Cortex of kidney (tissue), 1 donor: ENCODE measurements around the gene ACTG1.

ENCODE experiments used
- DNase-seq: peaks from one replicate; lab custom pipeline; 2025; lab: John Stamatoyannopoulos, UW

The ACTG1 gene

DNA sequence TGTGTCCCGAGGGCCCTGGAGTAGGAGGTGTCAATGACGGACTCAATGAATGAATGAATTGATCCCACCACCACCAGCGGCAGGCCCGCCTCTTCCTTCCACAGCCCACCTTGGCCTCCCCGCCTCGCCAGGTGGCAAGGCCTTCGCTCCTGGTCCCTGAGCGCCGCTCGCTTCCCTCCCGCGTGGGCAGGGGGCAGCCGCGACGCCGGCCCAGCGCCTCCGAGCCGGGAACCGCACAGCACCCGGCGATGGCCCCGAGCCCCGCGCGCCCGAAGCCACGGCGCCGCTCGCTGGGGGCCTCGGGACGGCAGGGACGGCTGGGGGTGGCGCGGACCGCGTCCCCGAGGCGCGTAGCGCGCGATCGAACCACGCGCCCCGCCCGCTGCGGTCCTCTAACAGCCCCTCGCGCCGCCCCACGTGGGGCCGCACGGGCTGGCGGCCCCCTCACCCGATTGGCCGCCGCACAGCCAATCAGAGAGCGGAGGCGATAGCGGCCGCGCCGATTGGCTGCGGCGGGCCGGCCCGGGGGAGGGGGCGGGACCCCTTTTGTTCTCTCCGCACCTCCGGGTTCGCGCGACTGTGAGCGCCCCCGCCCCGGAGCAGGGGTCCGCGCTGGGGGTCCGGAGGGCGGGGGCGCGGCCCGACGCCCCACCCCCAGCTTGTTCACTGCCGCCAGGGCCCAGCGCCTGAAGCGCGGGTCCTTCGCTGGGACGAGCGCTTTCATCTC, 31.4 kb downstream of the ACTG1 start:
- DNase-seq: no peak

DNA sequence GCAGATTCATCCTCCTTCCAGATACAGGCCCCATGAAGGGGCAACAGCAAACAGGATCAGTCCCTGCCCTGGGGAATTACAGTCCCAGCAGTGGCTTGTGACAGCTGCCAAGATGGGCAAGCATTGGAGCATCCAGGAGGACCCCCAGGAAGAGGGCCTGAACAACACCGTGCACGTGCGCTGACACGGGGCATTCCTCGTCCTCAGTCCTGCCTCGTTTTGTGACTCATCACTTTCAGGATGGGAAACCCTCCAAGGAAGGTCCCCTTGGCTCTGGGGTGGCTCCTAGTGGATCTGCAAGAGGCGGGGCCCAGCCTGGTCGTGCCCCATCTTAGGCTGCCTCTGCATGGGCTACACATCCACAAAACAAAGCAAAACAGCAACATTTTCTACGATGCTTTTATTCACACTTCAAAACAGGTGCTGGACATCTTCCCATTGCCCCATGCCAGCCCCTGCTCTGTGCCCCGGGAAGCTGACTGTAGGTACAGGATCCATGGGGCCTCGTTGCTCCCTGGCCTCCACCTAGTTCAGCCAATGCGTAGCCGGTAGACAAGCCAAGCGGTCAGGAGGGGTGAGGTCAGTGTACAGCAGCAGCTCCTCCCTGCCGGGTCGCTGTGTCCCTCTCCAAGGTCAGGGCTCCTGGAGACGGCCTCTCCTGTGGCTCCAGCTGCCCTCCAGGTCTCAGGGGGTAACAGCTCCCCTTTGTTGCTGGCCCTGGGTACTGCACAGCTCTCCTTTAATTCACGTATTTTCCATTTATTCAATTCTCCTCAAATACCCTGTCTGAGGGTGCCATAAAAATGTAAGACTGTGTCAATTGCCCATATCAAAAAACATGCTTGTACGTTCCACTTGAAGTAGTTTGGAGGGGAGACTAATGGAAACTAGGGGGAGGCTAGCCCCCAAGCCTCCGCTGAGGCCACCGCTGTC, 32.2 kb downstream of the ACTG1 start:
- DNase-seq: no peak

DNA sequence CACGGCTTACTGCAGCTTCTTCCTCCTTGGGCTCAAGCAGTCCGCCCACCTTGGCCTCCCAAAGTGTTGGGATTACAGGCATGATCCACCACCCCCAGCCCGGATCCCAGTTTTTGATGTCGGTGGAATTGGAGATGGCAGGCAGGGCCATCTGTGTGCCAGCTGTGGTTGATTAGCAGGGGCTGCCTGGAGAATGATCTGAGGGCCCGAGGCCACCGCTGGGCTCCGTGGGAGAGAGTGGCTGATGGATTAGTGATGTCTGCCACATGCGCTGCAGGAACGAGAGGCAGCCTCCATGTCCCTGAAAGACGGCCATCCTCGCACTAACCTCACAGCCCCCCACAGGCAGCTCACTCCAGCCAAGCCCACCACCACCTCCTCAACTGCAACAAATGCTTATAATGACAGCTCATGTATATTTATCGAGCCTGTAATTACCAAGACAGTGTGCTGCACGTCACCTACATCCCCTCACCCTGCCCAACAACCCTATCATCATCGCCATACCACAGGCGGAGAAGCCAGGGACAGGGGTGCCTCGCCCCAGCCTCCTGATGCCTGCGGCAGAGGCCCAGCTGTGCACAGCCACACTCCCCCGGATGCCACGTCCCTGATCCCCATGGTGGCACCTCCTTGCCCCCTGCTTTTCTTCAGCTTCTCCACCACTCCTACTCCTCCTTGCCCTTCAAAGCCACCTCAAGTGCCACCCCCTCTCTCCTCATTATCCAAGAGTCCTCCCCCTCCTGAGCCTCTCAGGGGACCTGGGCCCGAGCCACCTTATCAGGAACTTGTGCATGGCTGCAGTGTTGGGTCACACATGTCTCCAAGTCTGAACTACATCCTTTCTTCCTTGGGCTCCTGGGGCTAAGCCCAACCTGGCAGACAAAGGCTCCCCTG, 33.2 kb downstream of the ACTG1 start:
- DNase-seq: no peak

DNA sequence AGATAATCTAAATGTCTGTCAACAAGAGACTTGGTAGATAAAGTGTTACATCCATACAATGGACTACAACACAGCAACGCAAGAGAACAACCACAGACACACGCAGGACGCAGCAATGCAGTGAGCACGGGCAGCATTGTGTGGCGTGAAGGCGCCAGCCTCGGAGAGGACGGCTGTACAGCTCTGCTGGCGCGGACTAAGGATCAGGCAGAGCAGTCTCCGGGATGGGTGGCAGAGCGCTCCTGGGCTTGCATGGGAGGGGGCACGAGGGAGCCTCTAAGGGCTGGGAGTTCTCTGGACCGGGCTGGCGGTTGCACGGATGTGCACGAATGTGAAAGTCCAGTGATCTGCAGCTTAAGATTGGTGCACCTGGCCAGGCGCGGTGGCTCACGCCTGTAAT, 34.5 kb downstream of the ACTG1 start:
- DNase-seq: no peak

DNA sequence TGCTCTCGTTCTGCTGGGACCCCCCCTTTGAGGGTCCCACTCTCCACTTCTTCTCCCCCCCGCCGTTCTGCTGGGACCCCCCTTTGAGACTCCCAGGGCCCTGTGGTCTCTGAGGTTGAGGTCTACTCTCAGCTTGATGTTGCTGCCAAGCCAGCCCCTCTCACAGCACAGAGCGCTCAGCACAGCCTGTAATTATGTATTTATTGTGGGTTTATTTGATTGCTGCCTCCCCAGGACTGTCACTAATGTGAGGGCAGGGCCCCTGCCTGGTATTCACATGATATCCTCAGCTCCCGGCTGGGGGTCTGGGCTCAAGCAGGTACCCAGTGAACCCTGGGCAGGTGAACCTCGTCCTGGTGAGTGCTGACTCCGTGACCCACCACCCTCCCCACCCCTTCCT, 35.4 kb downstream of the ACTG1 start:
- no peak for DNase-seq

DNA sequence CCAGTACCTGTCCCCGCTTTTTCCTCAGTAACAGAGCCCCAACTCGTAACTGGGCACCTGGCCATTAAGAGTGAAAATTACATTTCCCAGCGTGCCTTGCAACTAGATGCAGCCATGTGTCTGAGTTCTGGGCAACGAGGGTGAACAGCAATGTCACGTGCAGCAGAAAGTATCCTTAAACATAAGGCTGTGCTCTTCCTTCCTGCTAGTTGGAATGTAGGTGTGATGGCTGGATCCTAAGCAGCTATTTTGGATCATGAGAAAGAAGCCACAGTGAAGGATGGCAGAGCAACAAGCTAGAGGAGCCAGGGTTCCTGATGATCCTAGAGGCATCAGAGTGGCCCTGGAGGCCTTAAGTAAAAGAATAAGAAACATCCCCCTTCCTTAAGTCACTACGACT, 36.0 kb downstream of the ACTG1 start:
- DNase-seq: no peak

DNA sequence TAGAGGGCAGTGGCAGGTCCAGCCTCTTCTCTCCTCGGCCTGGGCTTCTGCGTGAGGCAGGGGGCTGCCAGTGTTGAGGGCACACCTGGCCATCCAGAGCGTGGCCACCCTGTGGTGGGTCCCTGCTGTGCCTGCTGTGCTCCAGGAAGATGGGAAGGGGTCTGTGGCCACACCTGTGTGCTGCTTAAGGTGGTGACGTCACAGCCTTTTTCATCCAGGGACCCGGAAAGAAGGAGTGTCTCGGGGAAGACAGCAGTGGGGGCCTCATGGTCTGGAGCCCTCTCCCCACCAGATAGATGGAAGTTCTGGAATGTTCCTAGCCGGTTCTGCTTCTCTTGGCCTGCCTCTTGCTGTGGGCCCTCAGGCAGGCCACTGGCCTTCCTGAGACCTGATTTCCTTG, 36.5 kb downstream of the ACTG1 start:
- DNase-seq: no peak

DNA sequence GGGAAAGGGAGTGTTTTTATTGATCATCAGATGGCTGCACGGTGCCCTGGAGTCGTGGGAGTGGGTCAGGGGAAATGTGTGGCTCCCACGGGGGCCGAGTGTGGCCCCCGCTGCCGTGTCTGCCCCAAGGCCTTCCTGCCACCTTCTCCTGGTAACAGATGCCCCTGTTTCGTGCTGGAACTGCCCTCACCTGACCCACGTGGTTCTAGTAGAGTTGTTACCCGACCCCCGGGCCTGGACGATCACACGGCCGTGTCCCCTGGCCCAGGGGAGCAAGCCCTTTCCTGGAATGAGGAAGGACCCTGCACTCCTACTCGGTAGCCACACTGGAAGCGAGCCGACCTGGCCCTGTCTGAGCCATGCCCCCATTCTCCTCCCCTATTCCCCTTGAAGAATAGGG, 37.6 kb downstream of the ACTG1 start:
- DNase-seq: no peak

DNA sequence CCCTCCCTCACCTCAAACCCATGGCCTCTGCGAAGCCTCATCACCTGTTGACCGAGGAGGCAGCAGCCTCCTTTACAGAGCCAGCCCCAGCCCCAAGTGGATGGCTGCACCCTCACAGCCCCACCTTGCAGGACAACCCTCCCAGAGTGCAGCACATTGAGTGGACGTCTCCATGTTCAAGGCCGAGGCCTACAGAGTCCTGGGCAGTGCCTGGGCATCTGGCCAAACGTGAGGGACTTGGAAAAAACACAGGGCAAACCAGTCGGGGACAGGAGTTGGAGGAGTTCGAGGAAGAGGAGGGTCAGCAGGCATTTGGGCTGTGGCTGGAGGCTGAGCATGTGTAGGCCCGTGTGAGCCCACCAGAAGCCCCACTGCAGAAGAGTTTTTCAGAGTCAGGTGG, 39.6 kb downstream of the ACTG1 start:
- no peak for DNase-seq

DNA sequence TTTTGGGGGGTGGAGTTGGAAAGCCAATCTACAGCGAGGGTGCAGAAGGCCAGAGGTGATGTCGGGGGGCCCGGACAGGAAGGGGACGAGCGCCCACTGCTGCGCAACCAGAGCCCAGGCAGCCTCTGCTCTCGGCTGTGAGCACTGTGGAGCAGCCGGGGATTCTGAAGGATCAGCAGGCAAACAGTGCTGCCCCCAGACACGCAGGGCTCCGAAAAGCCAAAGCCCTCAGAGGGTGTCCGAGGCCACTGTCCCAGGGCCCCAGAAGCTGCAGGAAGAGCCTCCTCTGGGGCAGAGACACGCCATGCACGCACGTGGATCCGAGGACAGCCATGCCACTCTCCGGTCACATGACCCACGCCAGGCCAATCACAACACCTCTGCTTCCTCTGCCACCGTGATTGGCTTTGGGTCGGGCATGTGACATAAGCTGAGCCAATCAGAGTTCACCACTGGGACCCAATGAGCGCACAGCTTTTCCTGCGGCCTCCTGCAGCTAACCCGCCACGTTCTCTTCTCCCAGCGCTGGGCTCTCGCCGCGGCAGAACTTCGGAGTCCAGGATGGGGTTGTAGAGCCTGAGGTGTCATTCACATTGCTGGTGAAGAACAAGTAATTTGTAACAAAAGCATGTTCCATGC, 40.7 kb downstream of the ACTG1 start:
- DNase-seq: no peak

DNA sequence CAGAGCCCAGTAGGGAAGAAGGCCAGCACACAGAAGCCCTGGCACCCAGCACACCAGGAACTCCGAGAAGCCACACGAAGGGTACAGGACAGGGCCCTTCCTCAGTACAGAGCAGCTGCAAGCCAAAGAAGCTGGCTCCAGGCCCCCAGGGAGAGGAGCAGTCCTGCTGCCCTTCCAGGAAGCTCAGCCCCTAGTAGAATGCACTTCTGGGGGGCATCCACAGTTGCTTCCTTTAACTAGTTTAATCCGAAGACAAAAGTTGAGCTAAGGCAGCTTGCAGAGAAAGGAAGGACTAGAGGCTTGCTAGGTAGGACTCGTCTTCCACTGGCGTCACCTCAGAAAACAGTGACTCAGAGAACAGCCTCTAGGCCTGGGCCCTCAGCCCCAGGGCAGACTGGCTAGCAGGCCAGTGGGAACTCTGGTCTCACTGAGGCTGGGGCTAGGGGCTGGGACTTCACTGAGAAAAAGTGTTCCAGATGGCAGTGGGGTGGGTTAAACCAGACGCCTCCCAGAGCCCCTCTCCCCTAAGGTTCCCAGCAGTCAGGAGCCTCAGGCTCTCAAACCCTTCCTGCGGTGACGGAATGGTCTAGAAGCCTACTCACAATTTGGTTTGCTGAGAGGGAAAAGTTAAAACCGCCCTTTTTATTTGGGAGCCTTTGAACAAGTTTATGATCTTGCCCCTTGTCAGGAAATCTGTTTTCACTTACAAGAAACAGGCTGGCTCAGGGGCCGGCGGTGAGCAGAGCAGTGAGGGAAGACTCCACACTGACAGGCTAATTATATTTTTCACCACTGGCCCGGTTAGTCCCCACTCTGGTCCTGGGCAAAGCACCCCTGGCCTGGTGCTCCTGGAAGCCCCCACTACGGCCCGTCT, 41.4 kb downstream of the ACTG1 start:
- DNase-seq: no peak

DNA sequence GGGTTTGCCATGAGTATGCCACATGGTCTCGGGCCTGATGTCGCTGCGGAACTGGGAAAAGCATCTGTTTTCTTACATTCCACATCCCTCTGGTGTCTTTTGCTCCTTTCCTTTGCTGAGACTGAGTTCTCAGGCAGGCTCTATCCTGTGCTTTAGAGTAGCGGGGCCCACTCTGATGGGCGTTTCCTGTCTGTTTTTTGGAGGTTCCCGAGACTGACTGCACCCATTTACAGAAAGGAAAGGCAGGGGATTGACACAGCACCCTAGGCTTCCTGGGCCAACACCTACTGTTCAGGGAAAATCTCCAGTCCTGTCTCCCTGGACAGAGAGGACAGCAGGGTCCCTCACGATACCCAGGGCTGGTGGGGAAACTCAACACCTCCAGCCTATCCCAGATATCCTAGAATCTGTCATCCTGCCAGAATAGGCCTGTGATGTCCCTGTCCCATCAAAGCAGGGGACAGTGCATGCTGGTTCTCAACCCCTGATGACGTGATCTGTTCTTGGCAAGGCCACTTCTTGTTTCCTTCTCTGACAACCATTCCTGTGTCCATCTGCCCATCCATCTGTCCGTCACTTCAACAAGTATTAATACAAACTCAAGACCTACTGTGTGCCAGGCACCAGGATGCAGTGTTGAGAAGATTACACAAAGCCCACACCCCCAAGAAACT, 42.2 kb downstream of the ACTG1 start:
- no peak for DNase-seq

DNA sequence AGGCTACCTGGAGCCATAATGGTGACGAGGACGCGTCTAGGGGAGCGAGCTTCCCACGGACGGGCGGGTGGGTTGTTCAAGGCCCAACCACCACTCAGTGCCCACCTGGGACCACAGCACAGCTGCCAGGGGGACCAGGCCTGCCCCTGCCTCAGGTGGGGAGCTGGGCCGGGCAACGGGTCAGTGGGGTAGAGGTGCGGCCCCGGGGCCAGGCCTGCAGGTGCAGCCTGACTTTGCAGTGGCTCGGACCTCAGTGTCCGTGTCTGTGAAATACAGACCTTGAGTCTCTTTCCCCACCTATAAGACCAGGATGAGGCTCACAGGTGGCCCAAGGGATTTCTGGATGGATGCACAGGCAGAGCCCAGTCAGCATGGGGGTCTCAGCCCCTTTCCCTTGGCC, 43.3 kb downstream of the ACTG1 start:
- no peak for DNase-seq

DNA sequence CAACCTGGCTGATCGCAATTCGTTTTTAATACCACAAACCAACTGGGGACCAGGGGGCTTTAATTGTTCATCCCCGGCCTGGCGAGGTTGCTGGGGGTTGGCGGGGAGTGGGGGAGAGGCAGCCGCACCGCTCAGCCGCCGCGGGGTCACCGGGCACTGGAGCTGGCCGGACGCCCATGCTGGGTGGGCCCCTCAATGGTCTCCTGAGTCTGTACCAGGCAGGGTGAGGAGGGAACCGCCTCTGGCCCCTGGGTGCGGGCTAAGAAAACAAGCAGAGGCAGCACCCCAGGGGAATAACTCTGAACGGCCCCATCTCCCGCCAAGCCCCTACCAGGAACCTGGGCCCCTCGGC, 43.9 kb downstream of the ACTG1 start:
- DNase-seq: no peak

DNA sequence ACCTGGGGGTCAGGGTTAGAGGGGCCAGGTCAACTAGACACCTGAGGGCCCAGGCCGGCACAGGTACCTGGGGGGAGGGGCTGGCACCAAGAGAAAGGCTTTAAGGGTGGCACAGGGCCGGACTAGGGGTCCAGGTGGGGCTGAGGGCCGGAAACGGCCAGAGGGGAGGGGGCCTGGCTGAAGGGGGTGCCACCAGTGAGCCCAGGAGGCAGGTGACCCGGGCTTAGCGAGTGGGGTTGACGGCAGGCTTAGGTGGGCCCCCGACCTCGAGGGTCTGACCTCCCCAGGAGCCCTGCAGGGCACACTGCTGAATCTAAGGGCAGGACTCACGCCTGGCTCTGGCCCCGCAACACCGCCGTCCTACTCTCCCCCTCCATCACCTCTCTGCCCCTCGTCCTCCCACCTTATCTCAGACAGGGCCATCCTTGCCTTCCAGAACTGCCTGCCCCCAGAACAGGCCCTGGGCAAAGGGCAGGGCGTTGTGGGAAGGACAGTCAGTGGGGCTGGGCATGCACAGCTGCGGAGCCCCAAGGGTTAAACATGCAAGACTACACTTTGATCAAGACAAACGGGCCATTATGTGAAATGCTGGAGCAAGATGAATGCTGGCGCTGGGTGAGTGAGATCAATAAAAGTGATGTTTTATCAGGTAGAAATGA, 44.4 kb downstream of the ACTG1 start:
- no peak for DNase-seq

DNA sequence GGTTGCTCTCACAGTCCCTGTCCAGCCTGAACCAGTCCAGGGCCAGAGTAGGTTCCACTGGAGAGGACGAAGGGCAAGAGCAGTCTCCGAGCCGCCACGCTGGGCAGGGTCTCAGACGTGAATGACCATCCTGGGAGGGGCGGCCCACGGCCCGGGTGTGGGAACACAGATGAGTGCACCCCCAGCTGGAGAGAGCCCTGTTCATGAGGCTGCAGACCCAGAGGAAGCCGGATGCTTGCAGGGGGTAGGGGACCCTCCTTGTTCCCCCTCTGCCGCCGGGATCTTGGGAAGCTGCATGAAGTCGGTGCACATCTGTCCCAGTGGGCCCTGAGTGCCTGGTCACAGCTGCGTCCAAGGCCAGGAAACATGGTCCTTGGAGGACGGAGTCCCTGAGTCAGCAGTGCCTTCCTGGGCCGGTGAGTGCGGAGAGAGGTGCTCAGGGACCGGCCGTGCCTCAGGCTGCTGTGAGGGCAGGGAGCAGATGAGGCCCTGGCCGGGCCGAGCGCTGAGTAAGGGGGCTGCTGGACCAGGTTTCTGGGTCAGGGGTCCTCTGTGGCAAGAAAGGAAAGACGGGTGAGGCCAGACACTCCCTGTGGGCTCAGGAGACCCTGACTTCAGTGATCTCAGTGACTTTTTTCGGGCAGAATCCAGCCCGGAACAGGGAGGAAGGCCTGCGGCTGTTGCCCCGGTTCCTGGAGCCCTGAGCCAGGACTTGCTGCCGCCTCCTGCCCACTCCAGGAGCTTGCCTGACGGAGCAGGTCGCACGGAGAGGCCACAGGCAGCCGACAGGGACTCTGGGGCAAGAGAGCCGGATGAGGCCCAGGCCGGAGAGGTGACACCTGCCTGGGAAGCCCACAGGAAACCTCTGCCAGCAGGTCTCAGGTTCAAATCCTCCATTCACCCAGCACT, 45.8 kb downstream of the ACTG1 start:
- DNase-seq: no peak

DNA sequence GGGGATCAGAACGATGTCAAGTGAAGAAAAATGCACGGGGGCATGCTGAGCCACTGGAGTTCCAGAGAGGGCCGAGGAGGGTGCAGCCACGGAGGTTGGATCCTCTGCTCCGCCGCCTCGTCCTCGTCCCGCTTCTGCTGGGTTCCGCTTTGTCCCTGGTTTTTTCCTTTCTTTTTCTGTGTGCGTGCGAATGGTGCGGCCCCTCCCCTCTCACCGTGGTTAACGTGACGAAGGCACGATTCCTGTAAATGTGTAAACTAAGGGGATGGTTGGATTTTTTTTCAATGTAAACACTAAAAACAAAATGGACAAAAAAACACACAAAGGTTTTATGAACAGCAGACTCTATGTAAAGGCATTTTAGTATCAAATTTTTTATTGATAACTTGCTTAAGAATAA, 46.7 kb downstream of the ACTG1 start:
- no peak for DNase-seq

DNA sequence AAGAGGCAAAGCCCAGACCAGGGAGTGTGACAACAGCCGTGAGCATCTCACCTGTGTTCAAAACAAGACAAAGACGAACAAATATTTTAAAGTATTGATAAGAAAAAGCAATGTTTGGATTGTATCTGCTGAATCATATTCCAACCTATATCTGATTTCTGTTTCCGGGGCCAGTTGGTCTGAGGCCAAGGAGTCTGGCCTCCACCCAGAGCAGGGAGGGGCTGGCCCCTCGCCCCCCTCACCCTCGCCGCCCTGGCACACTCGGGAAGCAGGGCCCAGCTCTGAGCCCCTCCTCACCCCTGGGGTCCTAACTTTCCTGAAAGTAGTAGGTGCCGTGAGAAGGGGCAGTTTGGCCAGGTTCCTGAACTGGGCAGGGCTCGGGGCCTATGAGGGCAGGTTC, 48.0 kb downstream of the ACTG1 start:
- DNase-seq: no peak

DNA sequence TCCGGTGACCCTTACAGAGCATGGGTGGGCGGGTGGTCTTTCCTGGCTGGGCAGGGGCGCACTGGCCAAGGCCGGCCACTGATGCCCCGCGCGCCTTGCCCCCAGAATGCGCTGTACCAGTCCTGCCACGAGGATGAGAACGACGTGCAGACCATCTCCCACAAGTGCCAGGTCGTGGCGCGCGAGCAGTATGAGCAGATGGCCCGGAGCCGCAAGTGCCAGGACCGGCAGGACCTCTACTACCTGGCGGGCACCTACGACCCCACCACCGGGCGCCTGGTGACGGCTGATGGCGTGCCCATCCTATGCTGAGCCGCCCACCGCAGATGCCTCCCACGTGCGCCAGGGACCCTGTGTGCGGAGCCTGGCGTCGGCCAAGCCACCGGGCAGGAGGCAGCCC, 49.1 kb downstream of the ACTG1 start:
- DNase-seq: no peak
